RWPE1 (cell line): ENCODE results near the gene BOD1L2.

Experiments
- CTCF ChIA-PET: fragments of 350-600 bp; sonication (Branson Sonifier 250); formaldehyde crosslinking; extraction: SDS; loops from one replicate; lab custom pipeline; 2021; lab: Yijun Ruan, JAX
- POLR2A ChIA-PET: fragments of 400-600 bp; formaldehyde crosslinking; extraction: SDS; loops from one replicate; lab custom pipeline; 2020; ENCODE audit warnings: antibody characterized with exemption; ENCODE audit not compliant: low non-redundant PET; lab: Yijun Ruan, JAX
- DNase-seq: peaks from one replicate; pipeline ENCODE4 v3.0.0; 2012; ENCODE audit warnings: low spot score
- H3K27ac ChIP-seq: fragments of 450-650 bp; 2 replicates; pipeline ENCODE4 v1.5.1; 2017
- TF ChIP-seq, protein P1 (sequence below): fragments of 450-650 bp; conservative IDR thresholded peaks from 2 replicates; pipeline ENCODE4 v1.5.1; 2017; ENCODE audit warnings: low read depth, mild to moderate bottlenecking

BOD1L2 gene

DNA sequence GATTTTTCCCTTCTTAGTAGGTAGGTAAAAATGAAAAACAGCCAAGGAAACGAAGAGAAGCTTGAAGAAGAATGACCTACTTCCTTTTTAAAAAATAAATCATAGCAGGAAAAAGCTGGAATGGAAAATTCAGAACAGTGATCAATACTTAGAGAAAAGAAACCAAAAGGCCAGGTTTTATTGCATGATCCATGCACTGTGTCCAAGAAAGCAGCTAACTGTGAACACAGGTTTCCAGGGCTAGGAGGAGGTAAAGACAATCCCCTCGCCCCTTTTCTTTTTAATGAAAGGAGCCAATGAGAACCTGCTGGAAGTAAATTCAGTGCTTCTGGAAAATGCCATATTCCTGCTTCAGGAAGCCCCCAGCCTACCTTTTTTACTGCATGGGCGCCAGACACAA, 47.2 kb downstream of the BOD1L2 start:
- TF ChIP-seq, protein P1, sequence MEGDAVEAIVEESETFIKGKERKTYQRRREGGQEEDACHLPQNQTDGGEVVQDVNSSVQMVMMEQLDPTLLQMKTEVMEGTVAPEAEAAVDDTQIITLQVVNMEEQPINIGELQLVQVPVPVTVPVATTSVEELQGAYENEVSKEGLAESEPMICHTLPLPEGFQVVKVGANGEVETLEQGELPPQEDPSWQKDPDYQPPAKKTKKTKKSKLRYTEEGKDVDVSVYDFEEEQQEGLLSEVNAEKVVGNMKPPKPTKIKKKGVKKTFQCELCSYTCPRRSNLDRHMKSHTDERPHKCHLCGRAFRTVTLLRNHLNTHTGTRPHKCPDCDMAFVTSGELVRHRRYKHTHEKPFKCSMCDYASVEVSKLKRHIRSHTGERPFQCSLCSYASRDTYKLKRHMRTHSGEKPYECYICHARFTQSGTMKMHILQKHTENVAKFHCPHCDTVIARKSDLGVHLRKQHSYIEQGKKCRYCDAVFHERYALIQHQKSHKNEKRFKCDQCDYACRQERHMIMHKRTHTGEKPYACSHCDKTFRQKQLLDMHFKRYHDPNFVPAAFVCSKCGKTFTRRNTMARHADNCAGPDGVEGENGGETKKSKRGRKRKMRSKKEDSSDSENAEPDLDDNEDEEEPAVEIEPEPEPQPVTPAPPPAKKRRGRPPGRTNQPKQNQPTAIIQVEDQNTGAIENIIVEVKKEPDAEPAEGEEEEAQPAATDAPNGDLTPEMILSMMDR = no peak
- no peak overlapping the region for H3K27ac ChIP-seq
- no peak for DNase-seq
- ChIA-PET CTCF (no interaction called here), POLR2A (no interaction called here)

DNA sequence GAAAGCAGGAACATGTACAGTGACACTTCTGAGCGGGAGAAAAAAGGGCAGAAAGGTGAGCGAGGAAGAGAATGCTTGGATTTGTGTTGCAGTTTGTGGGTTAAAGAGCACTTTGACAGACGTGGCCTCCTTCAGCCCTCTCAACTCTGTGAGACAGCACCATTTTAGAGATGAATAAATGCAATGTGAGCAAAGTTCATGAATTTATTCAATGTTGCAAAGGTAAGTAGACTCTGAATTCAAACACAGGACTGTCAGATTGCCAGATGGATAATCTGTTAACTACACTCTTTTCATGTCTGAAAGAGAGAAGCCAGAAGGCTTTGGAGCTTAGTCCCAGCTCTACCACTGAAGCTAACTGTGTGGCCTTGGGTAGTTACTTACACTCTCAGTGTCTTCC, 47.7 kb downstream of the BOD1L2 start:
- CTCF ChIA-PET = no interaction called here
- POLR2A ChIA-PET = no interaction called here
- TF ChIP-seq, protein P1 = no peak
- no peak overlapping the region for H3K27ac ChIP-seq
- DNase-seq = no peak

DNA sequence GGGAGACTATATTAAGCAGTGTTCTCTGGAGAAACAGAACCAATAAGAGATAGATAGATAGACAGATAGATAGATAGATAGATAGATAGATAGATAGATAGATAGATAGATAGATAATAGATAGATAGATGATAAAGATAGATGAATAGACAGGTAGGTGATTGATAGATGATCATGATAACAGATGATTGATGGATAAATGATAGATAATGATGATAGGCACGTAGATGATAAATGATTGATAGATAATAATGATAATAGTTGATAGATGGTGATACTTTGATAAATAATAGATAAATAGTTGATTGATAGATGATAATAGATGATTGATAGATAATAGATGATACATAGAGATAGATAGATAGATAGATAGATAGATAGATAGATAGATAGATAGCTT, 48.5 kb downstream of the BOD1L2 start:
- no peak overlapping the region for H3K27ac ChIP-seq
- POLR2A ChIA-PET = no interaction called here
- DNase-seq = no peak
- TF ChIP-seq, protein P1 = no peak
- CTCF ChIA-PET = no interaction called here

DNA sequence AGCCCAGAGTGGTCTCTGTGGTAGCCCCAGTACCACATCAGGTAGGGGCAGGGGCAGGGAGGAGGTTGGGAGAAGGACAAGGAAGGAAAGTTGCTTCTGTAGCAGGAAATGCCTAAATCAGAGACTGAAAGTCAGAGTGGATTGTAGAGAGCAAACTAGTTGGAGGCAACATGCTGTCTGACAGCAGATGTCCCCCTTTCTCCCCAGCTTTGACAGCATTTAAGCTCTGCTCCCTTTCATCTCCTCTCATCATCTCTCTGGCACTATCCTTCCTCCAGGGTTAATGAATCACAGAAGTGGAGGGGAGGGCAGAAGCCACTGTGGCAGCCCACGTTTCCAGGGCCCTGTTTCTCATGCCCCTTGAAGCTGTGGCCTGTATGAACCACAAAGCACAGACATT, 50.4 kb downstream of the BOD1L2 start:
- DNase-seq = no peak
- CTCF ChIA-PET = no interaction called here
- H3K27ac ChIP-seq = no peak overlapping the region
- TF ChIP-seq, protein P1 = no peak
- POLR2A ChIA-PET = no interaction called here

DNA sequence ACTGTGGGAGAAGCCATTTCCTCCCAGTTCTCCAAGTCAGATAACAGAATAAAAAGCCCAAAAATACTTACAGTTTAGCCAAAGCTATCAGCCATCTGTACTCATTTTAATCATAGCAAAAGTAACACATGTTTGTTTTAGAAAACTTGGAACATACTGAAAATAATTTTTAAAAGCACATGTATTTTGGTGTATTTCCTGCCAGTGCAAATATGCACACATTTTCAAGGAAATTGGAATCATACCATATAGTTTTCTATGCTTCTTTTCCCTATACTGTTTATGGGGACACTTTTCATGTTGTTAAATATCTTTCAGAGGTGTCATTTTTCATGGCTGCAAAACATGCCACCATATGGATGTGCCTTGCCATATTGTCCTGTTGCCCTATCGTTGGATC, 51.2 kb downstream of the BOD1L2 start:
- no peak for DNase-seq
- TF ChIP-seq, protein P1 = no peak
- ChIA-PET POLR2A (no interaction called here), CTCF (no interaction called here)
- H3K27ac ChIP-seq = no peak overlapping the region
